ENCODE data around the gene GALNT7. TPM values are rescaled to one million over a fixed set of nuclear protein-coding genes. Genes with fewer than 3 reads are reported as not detected.
"Not testable (repeated sequence)": the region's sequence is repeated elsewhere in the genome, so short reads cannot be mapped to it uniquely, and the experiment has no call there.

GALNT7 gene
- 65.6 and 67.8 TPM in 2 replicates for total RNA-seq
- long read RNA-seq, full-length matches to known transcripts, result 164 of 235 reads
- long read RNA-seq, partial matches to known transcripts, result 26 of 235 reads
- long read RNA-seq, other reads (novel, unspliced or antisense), result 45 of 235 reads

- H3K27me3 Mint-ChIP-seq, result no peaks in the 10 kb centered on the region
Observed at GRCh38 chr4:173168396-173169177, at the start of gene GALNT7. GALNT7 (plus strand) TSS chr4:173168811; CDS start chr4:173168836, 25 bp downstream.

GRCh38 chr4:173118819-173119218 is 49.8 kb upstream of the GALNT7 start:
- H3K27me3 Mint-ChIP-seq; H3K36me3 Mint-ChIP-seq (ENCODE audit: insufficient read depth); H3K27ac Mint-ChIP-seq; H3K4me1 Mint-ChIP-seq (ENCODE audit: low read depth); H3K4me3 Mint-ChIP-seq (ENCODE audit: low read depth); DNase-seq (ENCODE audit: low spot score, unreplicated experiment): not testable (repeated sequence)
- peaks cover 18% of the 10 kb centered on the region for H3K9me3 Mint-ChIP-seq (ENCODE audit: low read depth)

More at GRCh38 chr4:173168396-173169177, at the start of gene GALNT7:
- peak; percentile 62 for DNase-seq (ENCODE audit: low spot score, unreplicated experiment)
- H3K36me3 Mint-ChIP-seq (ENCODE audit: insufficient read depth), result no peaks in the 10 kb centered on the region
- no peaks in the 10 kb centered on the region for H3K9me3 Mint-ChIP-seq (ENCODE audit: low read depth)
- H3K4me3 Mint-ChIP-seq (ENCODE audit: low read depth), result peak within 1 kb of the TSS; percentile 96
- no peak for TF ChIP-seq CTCF (IDR thresholded peaks at IDR 0.05; ENCODE audit: unreplicated experiment)
- peaks cover 20% of the 10 kb centered on the region for H3K4me1 Mint-ChIP-seq (ENCODE audit: low read depth)
- peak within 1 kb of the TSS; percentile 98 for H3K27ac Mint-ChIP-seq

- Mint-ChIP-seq H3K27me3 (no peaks in the 10 kb centered on the region), H3K36me3 (ENCODE audit: insufficient read depth) (no peaks in the 10 kb centered on the region), H3K4me3 (ENCODE audit: low read depth) (no peak overlapping the region), H3K9me3 (ENCODE audit: low read depth) (peaks cover 18% of the 10 kb centered on the region), H3K4me1 (ENCODE audit: low read depth) (no peaks in the 10 kb centered on the region), H3K27ac (no peak overlapping the region)
- TF ChIP-seq CTCF (IDR thresholded peaks at IDR 0.05; ENCODE audit: unreplicated experiment), result no peak
- DNase-seq (ENCODE audit: low spot score, unreplicated experiment), result no peak
Observed at GRCh38 chr4:173119818-173120217, 48.8 kb upstream of the GALNT7 start.

DNA sequence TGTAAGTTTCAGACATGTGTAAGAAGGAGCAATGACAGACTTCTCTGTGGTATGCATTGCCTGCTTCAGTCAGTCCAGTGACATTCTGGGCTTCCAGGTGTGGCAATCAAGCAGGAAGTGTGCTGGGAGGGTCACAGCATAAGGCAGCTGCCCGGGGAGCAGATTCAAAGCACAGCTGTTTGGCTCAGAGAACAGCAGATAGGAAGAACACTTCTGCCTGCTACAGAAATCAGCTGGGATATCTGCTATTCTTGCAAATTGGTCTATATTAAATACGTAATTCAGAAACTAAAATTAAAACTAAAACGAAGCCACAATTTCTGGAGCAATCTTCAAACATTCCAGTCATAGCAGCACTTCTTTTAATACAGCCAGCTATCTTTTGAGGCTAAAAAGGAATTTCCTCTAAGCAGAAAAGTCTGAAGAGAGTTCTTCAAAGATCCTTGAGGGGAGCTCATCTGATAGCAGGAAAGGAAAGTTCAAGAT is 47.5 kb upstream of the GALNT7 start:
- TF ChIP-seq CTCF (IDR thresholded peaks at IDR 0.05; ENCODE audit: unreplicated experiment), result no peak
- Mint-ChIP-seq H3K36me3 (ENCODE audit: insufficient read depth) (no peaks in the 10 kb centered on the region), H3K4me3 (ENCODE audit: low read depth) (no peak overlapping the region), H3K27me3 (no peaks in the 10 kb centered on the region), H3K4me1 (ENCODE audit: low read depth) (no peaks in the 10 kb centered on the region), H3K9me3 (ENCODE audit: low read depth) (peaks cover 9% of the 10 kb centered on the region), H3K27ac (no peak overlapping the region)
- no peak for DNase-seq (ENCODE audit: low spot score, unreplicated experiment)

DNA sequence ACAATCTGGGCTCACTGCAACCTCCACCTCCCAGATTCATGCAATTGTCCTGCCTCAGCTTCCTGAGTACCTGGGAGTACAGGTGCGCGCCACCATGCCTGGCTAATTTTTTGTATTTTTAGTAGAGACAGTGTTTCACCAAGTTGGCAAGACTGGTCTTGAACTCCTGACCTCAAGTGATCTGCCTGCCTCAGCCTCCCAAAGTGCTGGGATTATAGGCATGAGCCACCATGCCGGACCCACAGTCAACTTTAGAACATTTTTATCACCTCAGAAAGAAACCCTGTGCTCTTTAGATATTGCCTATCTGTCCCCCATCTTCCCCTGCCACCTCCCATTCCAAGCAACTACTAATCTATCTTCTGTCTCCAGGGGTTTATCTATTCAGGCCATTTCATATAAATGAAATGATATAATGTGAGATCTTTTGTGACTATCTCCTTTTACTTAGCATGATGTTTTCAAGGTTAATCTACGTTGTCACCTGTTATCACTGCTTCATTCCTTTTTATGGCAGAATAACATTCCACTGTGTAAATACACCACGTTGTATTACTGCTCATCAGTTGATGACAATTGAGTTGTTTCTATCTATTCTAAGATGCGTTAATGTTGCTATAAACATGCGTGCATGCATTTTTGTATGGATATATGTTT is 44.3 kb upstream of the GALNT7 start:
- Mint-ChIP-seq H3K4me3 (ENCODE audit: low read depth) (no peak overlapping the region), H3K27ac (no peak overlapping the region), H3K27me3 (no peaks in the 10 kb centered on the region), H3K4me1 (ENCODE audit: low read depth) (peaks cover 2% of the 10 kb centered on the region), H3K9me3 (ENCODE audit: low read depth) (no peaks in the 10 kb centered on the region), H3K36me3 (ENCODE audit: insufficient read depth) (no peaks in the 10 kb centered on the region)
- no peak for TF ChIP-seq CTCF (IDR thresholded peaks at IDR 0.05; ENCODE audit: unreplicated experiment)
- DNase-seq (ENCODE audit: low spot score, unreplicated experiment), result no peak

All from progenitor cell of endocrine pancreas (in vitro differentiated cells).